Panc1 (cell line): ENCODE results near the gene DEPDC1. TPM values are rescaled to one million over a fixed set of nuclear protein-coding genes. Genes with fewer than 3 reads are reported as not detected.

ENCODE experiments used
- ATAC-seq: fragments of 200-7000 bp; cut with Tn5 transposase; 2 replicates; pipeline ENCODE4 v1.9.1; 2020; ENCODE audit warnings: mild to moderate bottlenecking, moderate library complexity
- BruUV-seq: library from RNA; stranded (reverse); fragments of 400-500 nt; replicated peaks from 2 replicates; lab custom pipeline; 2021; lab: Mats Ljungman, UMichigan
- CTCF ChIA-PET: fragments of 300-600 bp; sonication (Branson Sonifier 250); formaldehyde crosslinking; loops from one replicate; lab custom pipeline; 2022; ENCODE audit warnings: antibody characterized with exemption; lab: Charles Lee
- POLR2A ChIA-PET: fragments of 300-600 bp; sonication (Branson Sonifier 250); formaldehyde crosslinking; loops from one replicate; lab custom pipeline; 2022; ENCODE audit warnings: antibody characterized with exemption; lab: Charles Lee
- DNase-seq: peaks from one replicate; pipeline ENCODE4 v3.0.0-alpha.2; 2010; ENCODE audit warnings: low read depth, low spot score
- H3K27ac ChIP-seq: 2 replicates; pipeline ENCODE4 v1.5.1; 2011; ENCODE audit warnings: mild to moderate bottlenecking, low read length, inconsistent platforms
- H3K27me3 ChIP-seq: fragments of 200-500 bp; sonication (Bioruptor generic); 2 replicates; pipeline ENCODE4 v1.6.0; 2014; ENCODE audit warnings: low read length, inconsistent platforms; ENCODE audit not compliant: control insufficient read depth, insufficient read depth
- H3K36me3 ChIP-seq: fragments of 200-500 bp; sonication (Bioruptor generic); 2 replicates; pipeline ENCODE4 v1.5.1; 2014; ENCODE audit warnings: inconsistent platforms, mild to moderate bottlenecking, low read length, moderate library complexity; ENCODE audit not compliant: control insufficient read depth, insufficient read depth
- H3K4me1 ChIP-seq: 2 replicates; pipeline ENCODE4 v1.5.1; 2011; ENCODE audit warnings: inconsistent platforms, mild to moderate bottlenecking, low read length, moderate library complexity; ENCODE audit not compliant: control insufficient read depth, insufficient read depth
- H3K4me3 ChIP-seq, 2 experiments: 2 replicates each; pipeline ENCODE4 v1.5.1; 2011 to 2012; ENCODE audit warnings: low read depth in 2 of 2, low read length in 2 of 2, mild to moderate bottlenecking in 2 of 2, inconsistent platforms in 1 of 2, moderate library complexity in 1 of 2
- H3K9me3 ChIP-seq: fragments of 200-500 bp; sonication (Bioruptor generic); 2 replicates; pipeline ENCODE4 v1.5.1; 2014; ENCODE audit warnings: low read depth, mild to moderate bottlenecking, inconsistent platforms, low read length, moderate library complexity; ENCODE audit not compliant: control insufficient read depth, insufficient read depth
- POLR2AphosphoS5 ChIP-seq: IDR thresholded peaks from 2 replicates; pipeline ENCODE4 v1.6.1; 2012; ENCODE audit warnings: mild to moderate bottlenecking, low read depth, low read length, moderate library complexity
- SIN3A ChIP-seq: IDR thresholded peaks from 2 replicates; pipeline ENCODE4 v1.6.1; 2012; ENCODE audit warnings: low read depth, mild to moderate bottlenecking, low read length, moderate library complexity, borderline replicate concordance; ENCODE audit not compliant: insufficient read depth
- TCF7L2 ChIP-seq: IDR thresholded peaks from 2 replicates; pipeline ENCODE4 v1.6.1; 2011; ENCODE audit warnings: mild to moderate bottlenecking, low read depth, low read length, inconsistent platforms
- in situ Hi-C: cut with HindIII; loops from 2 replicates; pipeline ENCODE4 v1.10.0; 2016; ENCODE audit warnings: low sequenced_read_pairs, low pct_unique_long_range_greater_than_20kb
- intact Hi-C: fragments of 100-400 bp; cut with micrococcal nuclease; formaldehyde crosslinking; loops from one replicate; pipeline ENCODE4 v1.10.0; 2022; ENCODE audit not compliant: unreplicated experiment
- total RNA-seq: library from RNA; stranded (reverse); gene quantifications from one replicate; pipeline ENCODE4 v1.2.1, GENCODE V29; 2021; ENCODE audit not compliant: unreplicated experiment
- TF ChIP-seq, protein P1 (sequence below): fragments of 450-650 bp; IDR thresholded peaks from 2 replicates; pipeline ENCODE4 v1.5.1; 2017; ENCODE audit warnings: mild to moderate bottlenecking
- TF ChIP-seq, protein P2 (sequence below), 2 experiments: IDR thresholded peaks; 2 replicates each; pipeline ENCODE4 v1.6.1; 2011 to 2012; ENCODE audit warnings: low read depth in 2 of 2, control low read depth in 1 of 2, low read length in 1 of 2, mild to moderate bottlenecking in 1 of 2, moderate library complexity in 1 of 2; ENCODE audit not compliant: insufficient read depth in 1 of 2

Gene DEPDC1
- total RNA-seq, 1 experiment from 2014 or later: 43.0 TPM

- DNase-seq (no peak), ATAC-seq (no peak)
- ChIA-PET POLR2A (no interaction called here), CTCF (no interaction called here)
- H3K4me3 ChIP-seq: no peak overlapping the region
- no peaks in the 10 kb centered on the region; the same call in 1 of the 2 replicates for H3K27me3 ChIP-seq
- H3K27ac ChIP-seq: no peak overlapping the region
- H3K9me3 ChIP-seq: no peaks in the 10 kb centered on the region
- TF ChIP-seq POLR2AphosphoS5 (no peak), TCF7L2 (no peak), SIN3A (no peak)
- TF ChIP-seq, protein P1, sequence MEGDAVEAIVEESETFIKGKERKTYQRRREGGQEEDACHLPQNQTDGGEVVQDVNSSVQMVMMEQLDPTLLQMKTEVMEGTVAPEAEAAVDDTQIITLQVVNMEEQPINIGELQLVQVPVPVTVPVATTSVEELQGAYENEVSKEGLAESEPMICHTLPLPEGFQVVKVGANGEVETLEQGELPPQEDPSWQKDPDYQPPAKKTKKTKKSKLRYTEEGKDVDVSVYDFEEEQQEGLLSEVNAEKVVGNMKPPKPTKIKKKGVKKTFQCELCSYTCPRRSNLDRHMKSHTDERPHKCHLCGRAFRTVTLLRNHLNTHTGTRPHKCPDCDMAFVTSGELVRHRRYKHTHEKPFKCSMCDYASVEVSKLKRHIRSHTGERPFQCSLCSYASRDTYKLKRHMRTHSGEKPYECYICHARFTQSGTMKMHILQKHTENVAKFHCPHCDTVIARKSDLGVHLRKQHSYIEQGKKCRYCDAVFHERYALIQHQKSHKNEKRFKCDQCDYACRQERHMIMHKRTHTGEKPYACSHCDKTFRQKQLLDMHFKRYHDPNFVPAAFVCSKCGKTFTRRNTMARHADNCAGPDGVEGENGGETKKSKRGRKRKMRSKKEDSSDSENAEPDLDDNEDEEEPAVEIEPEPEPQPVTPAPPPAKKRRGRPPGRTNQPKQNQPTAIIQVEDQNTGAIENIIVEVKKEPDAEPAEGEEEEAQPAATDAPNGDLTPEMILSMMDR: no peak
- TF ChIP-seq, protein P2, sequence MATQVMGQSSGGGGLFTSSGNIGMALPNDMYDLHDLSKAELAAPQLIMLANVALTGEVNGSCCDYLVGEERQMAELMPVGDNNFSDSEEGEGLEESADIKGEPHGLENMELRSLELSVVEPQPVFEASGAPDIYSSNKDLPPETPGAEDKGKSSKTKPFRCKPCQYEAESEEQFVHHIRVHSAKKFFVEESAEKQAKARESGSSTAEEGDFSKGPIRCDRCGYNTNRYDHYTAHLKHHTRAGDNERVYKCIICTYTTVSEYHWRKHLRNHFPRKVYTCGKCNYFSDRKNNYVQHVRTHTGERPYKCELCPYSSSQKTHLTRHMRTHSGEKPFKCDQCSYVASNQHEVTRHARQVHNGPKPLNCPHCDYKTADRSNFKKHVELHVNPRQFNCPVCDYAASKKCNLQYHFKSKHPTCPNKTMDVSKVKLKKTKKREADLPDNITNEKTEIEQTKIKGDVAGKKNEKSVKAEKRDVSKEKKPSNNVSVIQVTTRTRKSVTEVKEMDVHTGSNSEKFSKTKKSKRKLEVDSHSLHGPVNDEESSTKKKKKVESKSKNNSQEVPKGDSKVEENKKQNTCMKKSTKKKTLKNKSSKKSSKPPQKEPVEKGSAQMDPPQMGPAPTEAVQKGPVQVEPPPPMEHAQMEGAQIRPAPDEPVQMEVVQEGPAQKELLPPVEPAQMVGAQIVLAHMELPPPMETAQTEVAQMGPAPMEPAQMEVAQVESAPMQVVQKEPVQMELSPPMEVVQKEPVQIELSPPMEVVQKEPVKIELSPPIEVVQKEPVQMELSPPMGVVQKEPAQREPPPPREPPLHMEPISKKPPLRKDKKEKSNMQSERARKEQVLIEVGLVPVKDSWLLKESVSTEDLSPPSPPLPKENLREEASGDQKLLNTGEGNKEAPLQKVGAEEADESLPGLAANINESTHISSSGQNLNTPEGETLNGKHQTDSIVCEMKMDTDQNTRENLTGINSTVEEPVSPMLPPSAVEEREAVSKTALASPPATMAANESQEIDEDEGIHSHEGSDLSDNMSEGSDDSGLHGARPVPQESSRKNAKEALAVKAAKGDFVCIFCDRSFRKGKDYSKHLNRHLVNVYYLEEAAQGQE (IDR thresholded peaks at IDR 0.05; ENCODE audit: insufficient read depth in 1 of 2, low read depth in 2 of 2, low read length in 1 of 2): no peak
- intact Hi-C loops (no loop called here), in situ Hi-C loops (no loop called here)
- BruUV-seq: no TSS peak
- no peaks in the 10 kb centered on the region for H3K36me3 ChIP-seq
- H3K4me1 ChIP-seq: no peaks in the 10 kb centered on the region
These were observed 67.6 kb downstream of the DEPDC1 start for GRCh38 chr1:68429233-68429808.

DNA sequence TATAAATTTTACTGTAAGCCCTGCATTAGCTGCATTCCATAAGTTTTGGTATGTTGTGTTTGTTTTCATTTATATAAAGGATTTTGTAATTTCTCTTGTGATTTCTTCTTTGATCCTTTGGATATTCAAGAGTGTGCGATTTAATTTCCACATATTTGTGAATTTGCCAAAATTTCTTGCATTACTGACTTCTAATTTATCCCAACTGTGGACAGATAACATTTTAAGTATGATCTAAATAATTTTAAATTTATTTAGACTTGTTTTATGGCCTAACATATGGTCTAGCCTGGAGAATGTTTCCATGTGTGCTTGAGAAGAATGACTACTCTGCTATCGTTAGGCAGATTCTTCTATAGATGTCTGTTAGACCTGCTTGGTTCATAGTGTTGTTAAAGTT, 70.3 kb downstream of the DEPDC1 start:
- no peak for DNase-seq
- in situ Hi-C loops: no loop called here

More for the DNA sequence above, 70.3 kb downstream of the DEPDC1 start:
- no peak overlapping the region for H3K27ac ChIP-seq
- no peaks in the 10 kb centered on the region for H3K36me3 ChIP-seq
- H3K27me3 ChIP-seq: no peaks in the 10 kb centered on the region; the same call in 1 of the 2 replicates
- BruUV-seq: no TSS peak
- no peaks in the 10 kb centered on the region for H3K4me1 ChIP-seq
- POLR2A ChIA-PET: no interaction called here
- ATAC-seq: no peak
- CTCF ChIA-PET: no interaction called here
- intact Hi-C loops: no loop called here
- H3K4me3 ChIP-seq: no peak overlapping the region
- H3K9me3 ChIP-seq: no peaks in the 10 kb centered on the region
- TF ChIP-seq, protein P2 (IDR thresholded peaks at IDR 0.05; ENCODE audit: insufficient read depth in 1 of 2, low read depth in 2 of 2, low read length in 1 of 2): no peak
- no peak for TF ChIP-seq POLR2AphosphoS5
- TF ChIP-seq TCF7L2: no peak
- TF ChIP-seq, protein P1: no peak
- no peak for TF ChIP-seq SIN3A

Other genes starting within 250 kb of the DEPDC1 start
- not detected for gene RPE65, start 47.1 kb downstream of the DEPDC1 start, total RNA-seq